ENCODE measurements around the gene TUSC7.

- TF ChIP-seq, protein P1, sequence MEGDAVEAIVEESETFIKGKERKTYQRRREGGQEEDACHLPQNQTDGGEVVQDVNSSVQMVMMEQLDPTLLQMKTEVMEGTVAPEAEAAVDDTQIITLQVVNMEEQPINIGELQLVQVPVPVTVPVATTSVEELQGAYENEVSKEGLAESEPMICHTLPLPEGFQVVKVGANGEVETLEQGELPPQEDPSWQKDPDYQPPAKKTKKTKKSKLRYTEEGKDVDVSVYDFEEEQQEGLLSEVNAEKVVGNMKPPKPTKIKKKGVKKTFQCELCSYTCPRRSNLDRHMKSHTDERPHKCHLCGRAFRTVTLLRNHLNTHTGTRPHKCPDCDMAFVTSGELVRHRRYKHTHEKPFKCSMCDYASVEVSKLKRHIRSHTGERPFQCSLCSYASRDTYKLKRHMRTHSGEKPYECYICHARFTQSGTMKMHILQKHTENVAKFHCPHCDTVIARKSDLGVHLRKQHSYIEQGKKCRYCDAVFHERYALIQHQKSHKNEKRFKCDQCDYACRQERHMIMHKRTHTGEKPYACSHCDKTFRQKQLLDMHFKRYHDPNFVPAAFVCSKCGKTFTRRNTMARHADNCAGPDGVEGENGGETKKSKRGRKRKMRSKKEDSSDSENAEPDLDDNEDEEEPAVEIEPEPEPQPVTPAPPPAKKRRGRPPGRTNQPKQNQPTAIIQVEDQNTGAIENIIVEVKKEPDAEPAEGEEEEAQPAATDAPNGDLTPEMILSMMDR (IDR thresholded peaks at IDR 0.05; ENCODE audit: low read depth, low read length, missing input control): no peak
- TF ChIP-seq TAF1 (conservative IDR thresholded peaks at IDR 0.05): no peak
Measured at GRCh38 chr3:116743062-116743461, 33.5 kb downstream of the TUSC7 start.
